Chondrocyte (in vitro differentiated cells): ENCODE measurements around the gene PCBP1. TPM values are rescaled to one million over a fixed set of nuclear protein-coding genes. Genes with fewer than 3 reads are reported as not detected.
"Not testable (repeated sequence)": the region's sequence is repeated elsewhere in the genome, so short reads cannot be mapped to it uniquely, and the experiment has no call there.

Experiments
- DNase-seq: peaks from one replicate; pipeline ENCODE4 v3.0.0; 2021; ENCODE audit warnings: mixed read lengths, low spot score
- H3K27ac Mint-ChIP-seq: one replicate; pipeline ENCODE4 v1.8.0; 2021; ENCODE audit warnings: mild to moderate bottlenecking, moderate library complexity, mixed read lengths; ENCODE audit not compliant: unreplicated experiment
- H3K27me3 Mint-ChIP-seq: 2 replicates; pipeline ENCODE4 v1.8.0; 2021; ENCODE audit warnings: low read depth, mixed read lengths
- H3K36me3 Mint-ChIP-seq: 2 replicates; pipeline ENCODE4 v1.8.0; 2021; ENCODE audit warnings: low read depth, mixed read lengths
- H3K4me1 Mint-ChIP-seq: 2 replicates; pipeline ENCODE4 v1.8.0; 2021; ENCODE audit warnings: low read depth, mild to moderate bottlenecking, mixed read lengths
- H3K4me3 Mint-ChIP-seq: one replicate; pipeline ENCODE4 v1.8.0; 2021; ENCODE audit warnings: mild to moderate bottlenecking, moderate library complexity, mixed read lengths; ENCODE audit not compliant: unreplicated experiment
- H3K9me3 Mint-ChIP-seq: 2 replicates; pipeline ENCODE4 v1.8.0; 2021; ENCODE audit warnings: low read depth, mixed read lengths
- total RNA-seq: library from RNA; stranded (reverse); gene quantifications from 3 replicates; pipeline ENCODE4 v1.2.1, GENCODE V29; 2021
- TF ChIP-seq, protein P1 (sequence below): fragments of 200-600 bp; sonication (generic); IDR thresholded peaks from 2 replicates; pipeline ENCODE4 v1.5.0; 2021; ENCODE audit warnings: antibody characterized with exemption, mild to moderate bottlenecking, moderate library complexity

PCBP1 gene
- total RNA-seq, 1 donor from 2014 or later = 220 TPM

- peak overlapping the region; percentile 99 for H3K27ac Mint-ChIP-seq
- peaks cover 39% of the 10 kb centered on the region for H3K4me1 Mint-ChIP-seq
- H3K4me3 Mint-ChIP-seq = peak overlapping the region; percentile 90
- peak; percentile 36 for DNase-seq
- H3K9me3 Mint-ChIP-seq = no peaks in the 10 kb centered on the region
- no peaks in the 10 kb centered on the region for H3K27me3 Mint-ChIP-seq
- H3K36me3 Mint-ChIP-seq = no peaks in the 10 kb centered on the region
- TF ChIP-seq, protein P1, sequence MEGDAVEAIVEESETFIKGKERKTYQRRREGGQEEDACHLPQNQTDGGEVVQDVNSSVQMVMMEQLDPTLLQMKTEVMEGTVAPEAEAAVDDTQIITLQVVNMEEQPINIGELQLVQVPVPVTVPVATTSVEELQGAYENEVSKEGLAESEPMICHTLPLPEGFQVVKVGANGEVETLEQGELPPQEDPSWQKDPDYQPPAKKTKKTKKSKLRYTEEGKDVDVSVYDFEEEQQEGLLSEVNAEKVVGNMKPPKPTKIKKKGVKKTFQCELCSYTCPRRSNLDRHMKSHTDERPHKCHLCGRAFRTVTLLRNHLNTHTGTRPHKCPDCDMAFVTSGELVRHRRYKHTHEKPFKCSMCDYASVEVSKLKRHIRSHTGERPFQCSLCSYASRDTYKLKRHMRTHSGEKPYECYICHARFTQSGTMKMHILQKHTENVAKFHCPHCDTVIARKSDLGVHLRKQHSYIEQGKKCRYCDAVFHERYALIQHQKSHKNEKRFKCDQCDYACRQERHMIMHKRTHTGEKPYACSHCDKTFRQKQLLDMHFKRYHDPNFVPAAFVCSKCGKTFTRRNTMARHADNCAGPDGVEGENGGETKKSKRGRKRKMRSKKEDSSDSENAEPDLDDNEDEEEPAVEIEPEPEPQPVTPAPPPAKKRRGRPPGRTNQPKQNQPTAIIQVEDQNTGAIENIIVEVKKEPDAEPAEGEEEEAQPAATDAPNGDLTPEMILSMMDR = no peak
Observed at GRCh38 chr2:70125498-70125898, 38.2 kb downstream of the PCBP1 start.

DNA sequence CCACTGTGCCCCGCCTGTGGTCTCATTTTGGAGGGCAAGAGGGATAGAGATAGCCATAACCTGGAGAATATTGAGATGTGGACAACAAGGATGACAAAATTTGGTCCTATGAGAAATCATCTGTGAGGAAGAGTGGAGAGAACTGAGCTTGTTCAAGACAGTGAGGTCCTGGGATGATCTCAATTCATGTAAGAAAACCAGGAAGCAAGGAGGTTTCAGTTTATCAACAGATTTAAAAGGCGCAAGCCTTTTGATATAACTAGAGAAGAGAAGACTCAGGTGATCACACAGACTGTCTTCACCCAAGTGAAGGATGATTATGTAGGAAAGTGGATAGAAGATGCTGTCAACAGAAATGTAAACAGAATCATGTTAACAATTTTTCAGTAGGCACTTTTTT lies 39.1 kb downstream of the PCBP1 start:
- Mint-ChIP-seq H3K36me3 (no peaks in the 10 kb centered on the region), H3K27ac (peak overlapping the region; percentile 0), H3K9me3 (no peaks in the 10 kb centered on the region), H3K4me3 (no peak overlapping the region), H3K27me3 (no peaks in the 10 kb centered on the region), H3K4me1 (peaks cover 39% of the 10 kb centered on the region)
- DNase-seq = no peak
- TF ChIP-seq, protein P1 = no peak

DNA sequence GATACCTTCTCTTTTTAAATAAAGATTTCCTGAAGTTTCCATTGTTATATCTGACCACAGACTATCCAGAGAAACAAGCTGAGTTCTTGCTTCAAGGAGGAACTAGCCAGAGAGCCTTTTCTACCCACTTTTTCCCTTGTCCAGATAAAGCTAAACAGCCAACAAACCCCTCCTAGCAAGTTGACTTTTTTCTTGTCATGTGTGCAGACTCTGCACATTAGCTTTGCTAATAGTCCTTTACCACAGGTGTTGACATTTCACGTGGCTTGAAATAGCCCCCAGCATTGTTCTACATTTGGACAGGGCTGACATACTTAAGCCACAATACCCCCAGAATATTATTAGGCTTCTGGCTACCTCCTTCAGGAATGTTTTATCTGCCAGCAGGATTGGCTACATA lies 40.7 kb downstream of the PCBP1 start:
- DNase-seq = no peak
- H3K9me3 Mint-ChIP-seq = no peaks in the 10 kb centered on the region
- H3K4me3 Mint-ChIP-seq = no peak overlapping the region
- H3K27ac Mint-ChIP-seq = no peak overlapping the region
- no peaks in the 10 kb centered on the region for H3K27me3 Mint-ChIP-seq
- TF ChIP-seq, protein P1 = no peak
- peaks cover 51% of the 10 kb centered on the region for H3K4me1 Mint-ChIP-seq
- H3K36me3 Mint-ChIP-seq = no peaks in the 10 kb centered on the region

GRCh38 chr2:70131344-70132143 lies 44.3 kb downstream of the PCBP1 start:
- H3K27me3 Mint-ChIP-seq, H3K4me3 Mint-ChIP-seq, H3K9me3 Mint-ChIP-seq, H3K36me3 Mint-ChIP-seq, DNase-seq: not testable (repeated sequence)
- Mint-ChIP-seq H3K27ac (peak overlapping the region; percentile 99), H3K4me1 (peaks cover 51% of the 10 kb centered on the region)

GRCh38 chr2:70132244-70133126 lies 45.2 kb downstream of the PCBP1 start:
- no peak for DNase-seq
- TF ChIP-seq, protein P1 = peak; percentile 40
- Mint-ChIP-seq H3K4me1 (peaks cover 57% of the 10 kb centered on the region), H3K4me3 (peak overlapping the region; percentile 69), H3K27ac (peak overlapping the region; percentile 99), H3K9me3 (no peaks in the 10 kb centered on the region), H3K36me3 (no peaks in the 10 kb centered on the region), H3K27me3 (no peaks in the 10 kb centered on the region)
